Endodermal cell (in vitro differentiated cells): ENCODE data around the gene KIAA1614. TPM values are rescaled to one million over a fixed set of nuclear protein-coding genes. Genes with fewer than 3 reads are reported as not detected.
A peak's percentile ranks its signal among the peaks of the same experiment; 100 is the strongest.

ENCODE experiments used
- DNase-seq: peaks from one replicate; pipeline ENCODE4 v3.0.0-alpha.2; 2017
- H3K27ac ChIP-seq: 2 replicates; pipeline ENCODE4 v1.5.1; 2013; ENCODE audit warnings: mild to moderate bottlenecking, low read depth, low read length, moderate library complexity
- H3K27me3 ChIP-seq: 2 replicates; pipeline ENCODE4 v1.6.1; 2013; ENCODE audit warnings: mild to moderate bottlenecking, low read length, moderate library complexity; ENCODE audit not compliant: insufficient read depth, control insufficient read depth, poor library complexity, severe bottlenecking
- H3K36me3 ChIP-seq: 2 replicates; pipeline ENCODE4 v1.7.0; 2013; ENCODE audit warnings: mild to moderate bottlenecking, low read length, moderate library complexity; ENCODE audit not compliant: control insufficient read depth, insufficient read depth
- H3K4me1 ChIP-seq: one replicate; pipeline ENCODE4 v1.7.0; 2013; ENCODE audit warnings: low read length; ENCODE audit not compliant: control insufficient read depth, insufficient read depth
- H3K4me3 ChIP-seq: 2 replicates; pipeline ENCODE4 v1.5.1; 2013; ENCODE audit warnings: mild to moderate bottlenecking, low read length, moderate library complexity
- H3K9ac ChIP-seq: 2 replicates; pipeline ENCODE4 v1.6.1; 2013; ENCODE audit warnings: mild to moderate bottlenecking, low read length, moderate library complexity; ENCODE audit not compliant: poor library complexity, severe bottlenecking; ENCODE audit errors: extremely low read depth
- H3K9me3 ChIP-seq: 2 replicates; pipeline ENCODE4 v1.6.1; 2013; ENCODE audit warnings: mild to moderate bottlenecking, low read length, moderate library complexity; ENCODE audit not compliant: control insufficient read depth
- H3K27ac Mint-ChIP-seq: 2 replicates; pipeline ENCODE4 v1.8.0; 2020; ENCODE audit warnings: mixed read lengths
- H3K27me3 Mint-ChIP-seq: 2 replicates; pipeline ENCODE4 v1.8.0; 2021; ENCODE audit warnings: mild to moderate bottlenecking, mixed read lengths; ENCODE audit not compliant: insufficient read depth
- H3K36me3 Mint-ChIP-seq: 2 replicates; pipeline ENCODE4 v1.8.0; 2020; ENCODE audit warnings: low read depth, mixed read lengths
- H3K4me1 Mint-ChIP-seq: 2 replicates; pipeline ENCODE4 v1.8.0; 2020; ENCODE audit warnings: mixed read lengths
- H3K4me3 Mint-ChIP-seq: 2 replicates; pipeline ENCODE4 v1.8.0; 2020; ENCODE audit warnings: mild to moderate bottlenecking, moderate library complexity, mixed read lengths
- H3K9me3 Mint-ChIP-seq: 2 replicates; pipeline ENCODE4 v1.8.0; 2020; ENCODE audit warnings: mild to moderate bottlenecking, mixed read lengths
- WGBS, 2 experiments: methylation state at CpG; one replicate each; pipeline versions ENCODE4 v1.1.5 to v1.1.7; 2013; ENCODE audit warnings: missing lambda C conversion rate in 2 of 2, mixed read lengths in 1 of 2; ENCODE audit not compliant: insufficient coverage in 1 of 2, insufficient read length in 1 of 2; 5-methylcytosine and 5-hydroxymethylcytosine counted together
- total RNA-seq, 2 donors: library from RNA; stranded (reverse); fragmentation: NEBNext Ultra II Directional in 1 of 2; extraction: Animal tissue kit (Norgen Biotek cat#: 25700) in 1 of 2; gene quantifications; 2 replicates in 1 of 2; 3 replicates in 1 of 2; pipeline ENCODE4 v1.2.1, GENCODE V29; 2021
- TF ChIP-seq, protein P1 (sequence below): fragments of 200-600 bp; sonication (generic); conservative IDR thresholded peaks from 2 replicates; pipeline ENCODE4 v1.5.0; 2021; ENCODE audit warnings: antibody characterized with exemption, mild to moderate bottlenecking

The KIAA1614 gene
- total RNA-seq, 2 donors from 2014 or later = 3.3 to 5.8 TPM

DNA sequence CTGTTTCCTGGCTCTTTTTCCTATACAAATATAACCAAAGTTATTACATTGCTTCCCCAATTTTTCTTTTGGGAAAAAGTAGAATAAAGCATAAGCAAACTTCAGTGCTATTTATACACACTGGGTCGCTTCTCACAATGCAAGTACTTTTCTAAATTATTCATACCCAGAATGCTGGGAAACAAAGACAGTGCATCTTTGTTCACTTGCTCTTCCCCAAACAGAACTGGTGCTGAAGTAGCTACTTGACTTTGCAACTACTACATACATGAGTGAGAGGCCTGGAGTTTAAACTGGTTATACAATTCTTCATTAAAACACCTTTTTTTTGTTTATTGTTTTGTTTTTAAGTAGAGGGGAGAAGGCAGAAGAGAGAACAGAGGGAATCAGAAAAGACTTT lies 69.7 kb downstream of the KIAA1614 start:
- Mint-ChIP-seq H3K4me1 (peaks cover 5% of the 10 kb centered on the region), H3K27me3 (no peaks in the 10 kb centered on the region), H3K4me3 (no peak overlapping the region), H3K27ac (peak overlapping the region; percentile 8), H3K36me3 (peaks cover 70% of the 10 kb centered on the region), H3K9me3 (no peaks in the 10 kb centered on the region)
- H3K36me3 ChIP-seq = peaks cover 81% of the 10 kb centered on the region
- no peaks in the 10 kb centered on the region for H3K27me3 ChIP-seq
- no peak overlapping the region for H3K9ac ChIP-seq
- WGBS, 2 experiments = 93 to 95% methylated on average over 1 of the region's 1 CpG
- TF ChIP-seq, protein P1, sequence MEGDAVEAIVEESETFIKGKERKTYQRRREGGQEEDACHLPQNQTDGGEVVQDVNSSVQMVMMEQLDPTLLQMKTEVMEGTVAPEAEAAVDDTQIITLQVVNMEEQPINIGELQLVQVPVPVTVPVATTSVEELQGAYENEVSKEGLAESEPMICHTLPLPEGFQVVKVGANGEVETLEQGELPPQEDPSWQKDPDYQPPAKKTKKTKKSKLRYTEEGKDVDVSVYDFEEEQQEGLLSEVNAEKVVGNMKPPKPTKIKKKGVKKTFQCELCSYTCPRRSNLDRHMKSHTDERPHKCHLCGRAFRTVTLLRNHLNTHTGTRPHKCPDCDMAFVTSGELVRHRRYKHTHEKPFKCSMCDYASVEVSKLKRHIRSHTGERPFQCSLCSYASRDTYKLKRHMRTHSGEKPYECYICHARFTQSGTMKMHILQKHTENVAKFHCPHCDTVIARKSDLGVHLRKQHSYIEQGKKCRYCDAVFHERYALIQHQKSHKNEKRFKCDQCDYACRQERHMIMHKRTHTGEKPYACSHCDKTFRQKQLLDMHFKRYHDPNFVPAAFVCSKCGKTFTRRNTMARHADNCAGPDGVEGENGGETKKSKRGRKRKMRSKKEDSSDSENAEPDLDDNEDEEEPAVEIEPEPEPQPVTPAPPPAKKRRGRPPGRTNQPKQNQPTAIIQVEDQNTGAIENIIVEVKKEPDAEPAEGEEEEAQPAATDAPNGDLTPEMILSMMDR = no peak
- no peaks in the 10 kb centered on the region for H3K4me1 ChIP-seq
- DNase-seq = no peak
- no peaks in the 10 kb centered on the region for H3K9me3 ChIP-seq
- peak overlapping the region; percentile 53 for H3K27ac ChIP-seq
- H3K4me3 ChIP-seq = no peak overlapping the region

DNA sequence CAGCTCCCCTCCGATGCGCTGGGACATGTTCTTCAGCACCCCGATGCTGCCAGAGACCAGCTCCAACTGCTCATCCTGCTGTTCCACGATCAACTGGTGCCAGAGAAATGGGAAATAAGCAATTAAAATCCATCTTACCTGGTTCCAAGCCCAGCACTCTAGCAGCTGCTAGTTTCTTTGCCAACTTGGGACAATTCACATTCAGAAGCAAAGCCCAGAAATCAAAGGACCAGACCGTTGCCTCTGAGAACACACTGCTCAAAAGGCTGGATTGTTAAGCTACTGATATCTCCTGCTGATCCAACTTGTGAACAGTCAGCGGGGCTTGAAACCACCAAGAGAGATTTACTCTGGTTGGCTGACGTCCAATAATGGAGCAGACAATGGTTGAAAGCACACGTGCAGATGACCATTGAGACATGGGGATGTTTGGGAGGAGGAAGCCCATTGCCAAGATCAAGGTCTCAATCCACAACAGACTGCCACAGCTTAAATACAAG lies 75.6 kb downstream of the KIAA1614 start:
- Histone ChIP-seq H3K27me3 (no peaks in the 10 kb centered on the region), H3K9me3 (no peaks in the 10 kb centered on the region), H3K27ac (no peak overlapping the region), H3K36me3 (peaks cover 88% of the 10 kb centered on the region), H3K4me1 (no peaks in the 10 kb centered on the region), H3K9ac (no peak overlapping the region), H3K4me3 (no peak overlapping the region)
- Mint-ChIP-seq H3K27me3 (no peaks in the 10 kb centered on the region), H3K27ac (no peak overlapping the region), H3K4me1 (peaks cover 16% of the 10 kb centered on the region), H3K4me3 (no peak overlapping the region), H3K9me3 (no peaks in the 10 kb centered on the region), H3K36me3 (peaks cover 81% of the 10 kb centered on the region)
- DNase-seq = no peak
- TF ChIP-seq, protein P1 = no peak
- WGBS, 2 experiments = 85 to 89% methylated on average over 8 of the region's 8 CpGs

DNA sequence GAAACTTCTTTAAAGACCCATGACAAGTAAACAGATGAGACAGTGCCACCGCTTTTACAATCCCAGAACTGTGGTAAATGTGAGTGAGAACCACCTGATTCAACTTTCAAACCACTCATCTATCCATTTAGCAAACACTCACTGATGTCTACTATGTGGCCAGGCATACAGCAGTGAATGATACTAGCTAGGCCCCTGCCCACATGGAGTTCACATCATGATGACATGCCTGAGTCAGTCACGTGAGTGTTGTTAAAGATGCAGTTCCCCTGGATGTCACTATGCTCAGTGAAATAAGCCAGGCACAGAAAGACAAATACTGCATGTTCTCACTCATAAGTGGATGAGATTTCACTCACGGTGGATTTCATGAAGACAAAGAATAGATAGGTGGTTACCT lies 81.6 kb downstream of the KIAA1614 start:
- Mint-ChIP-seq H3K36me3 (peaks cover 47% of the 10 kb centered on the region), H3K4me3 (no peak overlapping the region), H3K27ac (peak overlapping the region; percentile 4), H3K9me3 (no peaks in the 10 kb centered on the region), H3K4me1 (peaks cover 11% of the 10 kb centered on the region), H3K27me3 (no peaks in the 10 kb centered on the region)
- no peak overlapping the region for H3K27ac ChIP-seq
- H3K9me3 ChIP-seq = no peaks in the 10 kb centered on the region
- no peaks in the 10 kb centered on the region for H3K4me1 ChIP-seq
- peaks cover 62% of the 10 kb centered on the region for H3K36me3 ChIP-seq
- H3K4me3 ChIP-seq = no peak overlapping the region
- 88 to 91% methylated on average over 3 of the region's 3 CpGs for WGBS, 2 experiments
- no peak for DNase-seq
- no peaks in the 10 kb centered on the region for H3K27me3 ChIP-seq
- TF ChIP-seq, protein P1 = no peak
- no peak overlapping the region for H3K9ac ChIP-seq
